GM10266 (cell line): ENCODE data around the gene CLMN.

Experiments used
- DNase-seq: peaks from one replicate; pipeline ENCODE4 v3.0.0; 2012; ENCODE audit errors: extremely low spot score
- TF ChIP-seq, protein P1 (sequence below): IDR thresholded peaks from 2 replicates; pipeline ENCODE4 v1.5.1; 2012; ENCODE audit warnings: mild to moderate bottlenecking, low read depth; ENCODE audit not compliant: control insufficient read depth, insufficient read depth; ENCODE audit errors: missing control alignments

The CLMN gene

DNA sequence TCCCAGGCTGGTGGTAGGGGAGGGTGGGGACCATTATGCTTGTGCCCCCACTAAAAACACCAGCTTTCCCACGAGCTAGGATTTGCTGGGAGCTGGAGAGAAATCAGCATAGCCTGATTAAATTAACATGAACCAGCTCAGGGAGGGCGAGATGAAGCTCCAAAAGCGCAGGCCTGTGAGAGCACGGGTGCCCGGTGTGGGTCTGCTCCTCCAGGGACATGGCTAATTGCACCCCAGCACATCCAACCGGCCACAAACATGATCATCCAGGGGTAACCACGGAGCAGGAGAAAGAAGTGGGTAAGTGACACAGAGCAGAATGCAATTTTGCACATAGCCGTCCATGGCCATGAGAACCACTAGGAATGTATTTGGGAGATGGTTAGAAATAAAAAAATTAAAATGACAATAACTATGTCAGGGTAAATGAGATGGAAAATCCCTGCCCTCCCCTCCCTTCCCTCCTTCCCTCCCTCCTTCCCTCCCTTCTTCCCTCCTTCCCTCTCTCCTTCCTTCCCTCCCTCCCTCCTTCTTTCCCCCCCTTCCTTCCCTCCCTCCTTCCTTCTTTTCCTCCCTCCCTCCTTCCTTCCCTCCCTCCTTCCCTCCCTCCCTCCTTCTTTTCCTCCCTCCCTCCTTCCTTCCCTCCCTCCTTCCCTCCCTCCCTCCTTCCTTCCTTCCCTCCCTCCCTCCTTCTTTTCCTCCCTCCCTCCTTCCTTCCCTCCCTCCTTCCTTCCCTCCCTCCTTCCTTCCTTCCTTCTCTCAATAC is 26.9 kb downstream of the CLMN start:
- TF ChIP-seq, protein P1, sequence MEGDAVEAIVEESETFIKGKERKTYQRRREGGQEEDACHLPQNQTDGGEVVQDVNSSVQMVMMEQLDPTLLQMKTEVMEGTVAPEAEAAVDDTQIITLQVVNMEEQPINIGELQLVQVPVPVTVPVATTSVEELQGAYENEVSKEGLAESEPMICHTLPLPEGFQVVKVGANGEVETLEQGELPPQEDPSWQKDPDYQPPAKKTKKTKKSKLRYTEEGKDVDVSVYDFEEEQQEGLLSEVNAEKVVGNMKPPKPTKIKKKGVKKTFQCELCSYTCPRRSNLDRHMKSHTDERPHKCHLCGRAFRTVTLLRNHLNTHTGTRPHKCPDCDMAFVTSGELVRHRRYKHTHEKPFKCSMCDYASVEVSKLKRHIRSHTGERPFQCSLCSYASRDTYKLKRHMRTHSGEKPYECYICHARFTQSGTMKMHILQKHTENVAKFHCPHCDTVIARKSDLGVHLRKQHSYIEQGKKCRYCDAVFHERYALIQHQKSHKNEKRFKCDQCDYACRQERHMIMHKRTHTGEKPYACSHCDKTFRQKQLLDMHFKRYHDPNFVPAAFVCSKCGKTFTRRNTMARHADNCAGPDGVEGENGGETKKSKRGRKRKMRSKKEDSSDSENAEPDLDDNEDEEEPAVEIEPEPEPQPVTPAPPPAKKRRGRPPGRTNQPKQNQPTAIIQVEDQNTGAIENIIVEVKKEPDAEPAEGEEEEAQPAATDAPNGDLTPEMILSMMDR: no peak
- no peak for DNase-seq

DNA sequence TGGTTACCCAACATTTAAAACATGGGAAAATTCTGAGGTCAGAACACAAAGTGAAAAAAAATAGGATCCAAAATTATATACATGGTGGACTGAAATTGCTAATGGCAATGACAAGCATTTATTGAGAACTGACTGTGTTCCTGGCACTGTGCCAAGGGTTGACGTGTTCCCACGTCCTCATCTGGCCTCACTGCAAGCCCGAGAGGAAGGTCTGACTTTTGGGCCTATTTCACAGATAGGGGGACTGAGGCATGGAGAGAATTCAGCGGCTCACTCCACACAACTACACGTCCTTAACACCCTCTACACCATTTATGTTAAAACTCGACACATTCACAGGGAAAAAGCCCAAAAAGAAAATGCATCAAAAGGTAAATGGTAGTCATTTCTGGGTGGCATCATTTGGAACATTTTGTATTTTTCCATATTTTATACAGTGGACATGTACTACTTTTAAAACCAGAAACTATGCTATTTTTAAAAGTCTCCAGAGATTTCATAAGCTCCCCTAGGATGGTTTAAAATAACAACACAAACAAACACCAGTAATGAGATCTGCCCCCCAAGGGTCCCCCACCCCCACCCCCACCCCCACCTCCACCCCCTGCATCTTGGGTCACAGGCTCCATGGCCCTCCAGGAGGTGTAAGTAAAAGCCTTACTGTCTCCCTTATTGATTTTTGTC is 27.7 kb downstream of the CLMN start:
- DNase-seq: no peak
- TF ChIP-seq, protein P1: no peak

DNA sequence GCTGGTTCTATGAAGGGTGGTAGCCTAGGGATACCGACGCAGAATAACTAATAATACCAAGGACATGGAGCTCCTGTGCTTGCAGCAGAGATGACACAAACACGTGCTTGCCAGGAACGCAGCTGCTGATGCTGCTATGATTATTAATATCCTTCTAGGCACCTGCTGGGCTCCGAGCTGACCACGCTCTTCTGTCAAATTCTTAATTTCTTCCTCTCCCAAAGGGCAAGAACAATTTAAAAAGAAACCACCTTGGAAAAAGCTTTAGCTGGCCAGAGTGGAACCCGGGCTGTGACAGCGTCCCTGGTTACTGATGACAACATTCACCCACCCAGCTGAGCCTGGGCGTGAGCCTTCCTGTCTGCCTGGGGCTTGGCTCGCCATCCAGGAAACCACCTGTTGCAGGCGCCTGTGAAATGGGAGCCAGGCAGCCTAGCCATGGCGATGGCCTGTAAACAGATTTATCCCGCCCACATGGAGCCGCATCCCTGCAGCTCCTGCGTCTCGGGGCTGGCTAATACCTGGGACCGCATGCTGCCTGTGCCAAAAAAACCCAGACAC is 28.8 kb downstream of the CLMN start:
- DNase-seq: no peak
- TF ChIP-seq, protein P1: no peak

DNA sequence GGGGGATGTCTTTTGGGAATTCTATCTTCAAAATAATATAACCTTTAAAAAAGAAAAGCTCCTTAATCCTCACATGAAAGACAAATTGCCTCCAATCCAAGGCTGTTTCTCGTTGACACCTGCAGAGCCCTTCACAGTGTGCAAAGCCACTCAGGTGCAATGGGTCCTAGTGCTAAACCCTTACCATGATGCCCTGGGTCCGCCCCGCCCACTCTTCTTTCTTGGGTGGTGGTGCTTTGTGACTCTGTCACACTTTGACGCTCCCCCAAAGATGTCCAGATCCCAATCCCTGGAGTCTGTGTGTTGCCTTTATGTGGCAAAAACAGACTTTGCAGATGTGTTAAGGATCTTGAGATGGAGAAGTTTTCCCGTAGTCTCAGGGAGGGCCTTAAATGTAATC is 29.7 kb downstream of the CLMN start:
- TF ChIP-seq, protein P1: no peak
- DNase-seq: no peak

DNA sequence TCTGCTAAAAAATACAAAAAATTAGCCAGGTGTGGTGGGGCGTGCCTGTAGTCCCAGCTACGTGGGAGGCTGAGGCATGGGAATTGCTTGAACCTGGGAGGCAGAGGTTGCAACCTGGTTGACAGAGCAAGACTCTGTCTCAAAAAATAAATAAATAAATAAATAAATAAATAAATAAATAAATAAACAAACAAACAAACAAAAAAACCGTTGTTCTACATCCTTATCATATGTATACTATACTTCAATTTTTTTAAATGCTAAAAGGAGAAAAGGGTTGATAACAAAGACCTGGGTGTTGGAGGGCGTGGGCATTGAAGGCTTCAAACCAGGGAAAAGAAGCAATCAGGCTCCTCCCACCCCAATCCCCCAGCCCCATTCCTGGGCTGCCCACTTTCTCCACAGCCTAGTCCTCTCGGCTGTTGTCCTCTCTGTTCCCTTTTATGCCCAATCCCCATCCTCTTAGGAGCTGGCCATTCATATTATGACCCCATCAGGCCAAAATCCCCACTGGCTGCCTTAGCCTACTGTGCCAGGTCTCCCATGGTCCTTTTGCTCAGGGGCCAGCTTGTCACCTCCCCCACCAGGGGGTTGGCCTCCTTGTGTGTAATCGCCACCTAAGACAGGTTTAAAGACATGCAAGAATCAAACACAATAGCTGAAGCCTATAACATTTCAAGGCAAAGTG is 30.2 kb downstream of the CLMN start:
- DNase-seq: no peak
- TF ChIP-seq, protein P1: no peak

DNA sequence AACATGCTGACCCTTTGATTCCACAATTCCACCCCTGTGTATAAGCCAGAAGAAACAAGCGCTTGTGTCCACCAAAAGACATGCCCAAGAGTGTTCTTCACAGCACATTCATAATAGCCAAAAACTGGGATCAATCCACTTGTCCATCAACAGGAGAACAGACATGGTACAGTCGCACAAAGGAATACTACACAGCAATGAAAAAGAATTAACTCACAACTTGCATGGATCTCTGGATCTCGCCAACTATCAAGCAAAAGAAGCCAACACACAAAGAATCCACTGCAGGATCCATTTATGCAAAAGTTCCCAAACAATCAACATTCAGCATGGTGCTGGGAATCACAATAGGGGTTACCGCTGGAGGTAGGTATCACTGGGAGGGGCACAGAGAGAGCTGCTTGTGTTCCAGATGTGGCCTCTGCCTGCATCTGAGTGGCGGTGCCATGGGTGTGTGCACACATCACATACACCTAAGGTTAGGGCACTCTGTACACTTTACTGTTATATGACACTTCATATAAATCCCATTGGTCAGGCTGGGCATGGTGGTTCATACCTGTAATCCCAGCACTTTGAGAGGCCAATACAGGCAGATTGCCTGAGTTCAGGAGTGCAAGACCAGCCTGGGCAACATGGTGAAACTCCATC is 30.9 kb downstream of the CLMN start:
- TF ChIP-seq, protein P1: no peak
- no peak for DNase-seq
